H1 (cell line): ENCODE results near the gene PLEKHH3.

ENCODE experiments used
- EP300 ChIP-seq, 2 experiments: IDR thresholded peaks; 1 replicate in 1 of 2; 2 replicates in 1 of 2; pipeline ENCODE4 v1.6.1; 2011 to 2012; ENCODE audit warnings: low read depth in 2 of 2, low read length in 2 of 2, mild to moderate bottlenecking in 2 of 2, borderline replicate concordance in 1 of 2, inconsistent platforms in 1 of 2, moderate library complexity in 1 of 2
- GTF2F1 ChIP-seq: IDR thresholded peaks from 2 replicates; pipeline ENCODE4 v1.6.1; 2012; ENCODE audit warnings: low read depth, low read length, improper control_type of control experiment, borderline replicate concordance
- TF ChIP-seq, protein P1 (sequence below), 3 experiments: IDR thresholded peaks; 1 replicate in 2 of 3; 2 replicates in 1 of 3; pipeline versions ENCODE4 v1.5.1 to v1.6.1; 2011; ENCODE audit warnings: low read length in 3 of 3, mild to moderate bottlenecking in 3 of 3, inconsistent platforms in 2 of 3, low read depth in 1 of 3, moderate library complexity in 1 of 3; ENCODE audit not compliant: insufficient read depth in 1 of 3; ENCODE audit errors: control extremely low read depth in 1 of 3

DNA sequence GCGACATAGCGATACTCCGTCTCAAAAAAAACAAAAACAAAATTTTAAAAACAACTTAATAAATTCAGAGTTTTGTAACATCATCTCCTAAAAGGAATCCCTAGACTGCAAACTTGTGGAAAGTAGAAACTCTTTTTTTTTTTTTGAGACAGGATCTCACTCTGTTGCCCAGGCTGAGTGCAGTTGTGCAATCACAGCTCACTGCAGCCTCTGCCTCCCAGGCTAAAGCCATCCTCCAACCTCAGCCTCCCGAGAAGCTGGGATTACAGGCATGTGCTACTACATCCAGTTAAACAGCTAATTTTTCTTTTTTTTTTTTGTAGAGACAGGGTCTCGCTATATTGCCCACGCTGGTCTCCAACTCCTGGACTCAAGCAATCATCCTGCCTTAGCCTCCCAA is 48.3 kb upstream of the PLEKHH3 start:
- TF ChIP-seq, protein P1, sequence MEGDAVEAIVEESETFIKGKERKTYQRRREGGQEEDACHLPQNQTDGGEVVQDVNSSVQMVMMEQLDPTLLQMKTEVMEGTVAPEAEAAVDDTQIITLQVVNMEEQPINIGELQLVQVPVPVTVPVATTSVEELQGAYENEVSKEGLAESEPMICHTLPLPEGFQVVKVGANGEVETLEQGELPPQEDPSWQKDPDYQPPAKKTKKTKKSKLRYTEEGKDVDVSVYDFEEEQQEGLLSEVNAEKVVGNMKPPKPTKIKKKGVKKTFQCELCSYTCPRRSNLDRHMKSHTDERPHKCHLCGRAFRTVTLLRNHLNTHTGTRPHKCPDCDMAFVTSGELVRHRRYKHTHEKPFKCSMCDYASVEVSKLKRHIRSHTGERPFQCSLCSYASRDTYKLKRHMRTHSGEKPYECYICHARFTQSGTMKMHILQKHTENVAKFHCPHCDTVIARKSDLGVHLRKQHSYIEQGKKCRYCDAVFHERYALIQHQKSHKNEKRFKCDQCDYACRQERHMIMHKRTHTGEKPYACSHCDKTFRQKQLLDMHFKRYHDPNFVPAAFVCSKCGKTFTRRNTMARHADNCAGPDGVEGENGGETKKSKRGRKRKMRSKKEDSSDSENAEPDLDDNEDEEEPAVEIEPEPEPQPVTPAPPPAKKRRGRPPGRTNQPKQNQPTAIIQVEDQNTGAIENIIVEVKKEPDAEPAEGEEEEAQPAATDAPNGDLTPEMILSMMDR (IDR thresholded peaks at IDR 0.05; ENCODE audit: control extremely low read depth in 1 of 3, insufficient read depth in 1 of 3, low read depth in 1 of 3, low read length in 3 of 3), result no peak
- TF ChIP-seq EP300 (IDR thresholded peaks at IDR 0.05; ENCODE audit: borderline replicate concordance in 1 of 2, low read depth in 2 of 2, low read length in 2 of 2), result no peak
- no peak for TF ChIP-seq GTF2F1
